Endothelial cell of umbilical vein (primary cell): ENCODE results near the gene OXSR1. TPM values are rescaled to one million over a fixed set of nuclear protein-coding genes. Genes with fewer than 3 reads are reported as not detected.

Experiments used
- BruUV-seq: library from RNA; stranded (reverse); fragments of 400-500 nt; replicated peaks from 2 replicates; lab custom pipeline; 2021; lab: Mats Ljungman, UMichigan
- CTCF ChIA-PET: fragments of 300-600, 350-600 bp; sonication (Branson Sonifier 250); formaldehyde crosslinking; loops from one replicate; lab custom pipeline; 2021; ENCODE audit warnings: antibody characterized with exemption, inconsistent platforms; lab: Charles Lee
- POLR2A ChIA-PET: fragments of 300-600, 350-600 bp; sonication (Branson Sonifier 250); formaldehyde crosslinking; loops from one replicate; lab custom pipeline; 2021; ENCODE audit warnings: antibody characterized with exemption, inconsistent platforms; lab: Charles Lee
- DNase-seq: peaks from one replicate; pipeline ENCODE4 v3.0.0-alpha.2; 2011; ENCODE audit warnings: low read depth, low spot score
- FAIRE-seq: peaks from 2 replicates; lab custom pipeline; 2011; peaks lifted over from hg19 to GRCh38; lab: Jason Lieb, UNC
- H2AFZ ChIP-seq: 2 replicates; pipeline ENCODE4 v1.6.0; 2012; ENCODE audit warnings: low read depth, low read length, control low read depth, inconsistent platforms
- H3K27ac ChIP-seq: 2 replicates; pipeline ENCODE4 v1.5.1; 2011; ENCODE audit warnings: low read depth, mild to moderate bottlenecking, control low read depth, low read length, moderate library complexity; ENCODE audit not compliant: insufficient read depth
- H3K27me3 ChIP-seq, 2 experiments: 2 replicates each; pipeline versions ENCODE4 v1.6.0 to v1.6.1; 2011; ENCODE audit warnings: low read length in 2 of 2, mixed read lengths in 1 of 2; ENCODE audit not compliant: control insufficient read depth in 2 of 2, insufficient read depth in 2 of 2
- H3K36me3 ChIP-seq, 2 experiments: 2 replicates in 1 of 2; 3 replicates in 1 of 2; pipeline ENCODE4 v1.5.1; 2011; ENCODE audit warnings: low read length in 2 of 2, mild to moderate bottlenecking in 1 of 2, moderate library complexity in 1 of 2; ENCODE audit not compliant: control insufficient read depth in 2 of 2, insufficient read depth in 2 of 2; ENCODE audit errors: extremely low read depth in 1 of 2
- H3K4me1 ChIP-seq: 3 replicates; pipeline ENCODE4 v1.5.1; 2011; ENCODE audit warnings: mild to moderate bottlenecking, low read length; ENCODE audit not compliant: control insufficient read depth, insufficient read depth; ENCODE audit errors: extremely low read depth
- H3K4me2 ChIP-seq: 2 replicates; pipeline ENCODE4 v1.6.1; 2011; ENCODE audit warnings: low read length, control low read depth, mixed read lengths; ENCODE audit not compliant: insufficient read depth
- H3K4me3 ChIP-seq, 3 experiments: fragments of 200-600 bp in 1 of 3; sonication (generic), shearing (Covaris generic) in 1 of 3; replicated peaks in 1 of 3; 2 replicates each; pipeline ENCODE4 v1.5.1; 2011 to 2016; ENCODE audit warnings: control low read depth in 3 of 3, low read length in 3 of 3, mild to moderate bottlenecking in 2 of 3, inconsistent platforms in 1 of 3, low read depth in 1 of 3, moderate library complexity in 1 of 3; ENCODE audit not compliant: insufficient read depth in 1 of 3
- H3K79me2 ChIP-seq: 2 replicates; pipeline ENCODE4 v1.6.0; 2012; ENCODE audit warnings: low read length, inconsistent platforms; ENCODE audit not compliant: control insufficient read depth, insufficient read depth
- H3K9ac ChIP-seq: replicated peaks from 2 replicates; pipeline ENCODE3; 2011; ENCODE audit warnings: low read length, control low read depth; ENCODE audit not compliant: insufficient read depth; ENCODE audit errors: extremely low read depth
- H3K9me1 ChIP-seq: replicated peaks from 3 replicates; pipeline ENCODE4 v1.6.0; 2011; ENCODE audit warnings: mild to moderate bottlenecking, low read length; ENCODE audit not compliant: control insufficient read depth, insufficient read depth; ENCODE audit errors: extremely low read depth
- H3K9me3 ChIP-seq: replicated peaks from 2 replicates; pipeline ENCODE4 v1.5.1; 2012; ENCODE audit warnings: low read length, inconsistent platforms; ENCODE audit not compliant: control insufficient read depth, insufficient read depth
- H4K20me1 ChIP-seq: replicated peaks from 2 replicates; pipeline ENCODE3; 2011; ENCODE audit warnings: mild to moderate bottlenecking, low read length; ENCODE audit not compliant: control insufficient read depth, insufficient read depth; ENCODE audit errors: extremely low read depth
- CTCF ChIP-seq, 2 donors: IDR thresholded peaks; 1 replicate in 1 of 2; 2 replicates in 1 of 2; pipeline ENCODE4 v1.5.1; 2011; ENCODE audit warnings: low read length in 2 of 2, mild to moderate bottlenecking in 2 of 2, moderate library complexity in 2 of 2, control low read depth in 1 of 2, inconsistent platforms in 1 of 2, low read depth in 1 of 2; ENCODE audit not compliant: insufficient read depth in 1 of 2; ENCODE audit errors: extremely low read depth in 1 of 2
- EZH2 ChIP-seq: IDR thresholded peaks from 2 replicates; pipeline ENCODE4 v1.6.1; 2012; ENCODE audit warnings: borderline replicate concordance, low read depth, mild to moderate bottlenecking, moderate library complexity, low read length, inconsistent platforms; ENCODE audit not compliant: severe bottlenecking
- FOS ChIP-seq: IDR thresholded peaks from 2 replicates; pipeline ENCODE4 v1.6.1; 2011; ENCODE audit warnings: mild to moderate bottlenecking, low read length, moderate library complexity, borderline replicate concordance; ENCODE audit not compliant: insufficient read depth
- GATA2 ChIP-seq: IDR thresholded peaks from 2 replicates; pipeline ENCODE4 v1.7.0; 2011; ENCODE audit warnings: low read depth, mild to moderate bottlenecking, moderate library complexity, mixed read lengths, low read length; ENCODE audit not compliant: insufficient read length, insufficient read depth
- JUN ChIP-seq: IDR thresholded peaks from 2 replicates; pipeline ENCODE4 v1.6.1; 2011; ENCODE audit warnings: borderline replicate concordance, low read depth; ENCODE audit not compliant: insufficient read length, insufficient read depth
- MAX ChIP-seq: IDR thresholded peaks from 2 replicates; pipeline ENCODE4 v1.6.1; 2011; ENCODE audit not compliant: insufficient read depth, insufficient read length
- MYC ChIP-seq: IDR thresholded peaks from one replicate; pipeline ENCODE4 v1.6.1; 2011; ENCODE audit warnings: mild to moderate bottlenecking, low read depth, low read length
- POLR2A ChIP-seq: IDR thresholded peaks from 2 replicates; pipeline ENCODE4 v1.6.1; 2012; ENCODE audit warnings: low read depth, mild to moderate bottlenecking, control low read depth, low read length
- POLR2AphosphoS5 ChIP-seq: IDR thresholded peaks from 2 replicates; pipeline ENCODE4 v1.6.1; 2012; ENCODE audit warnings: low read depth, mild to moderate bottlenecking, control low read depth, low read length, moderate library complexity; ENCODE audit not compliant: insufficient read depth
- dilution Hi-C: fragments of 300-500 bp; cut with MboI; formaldehyde crosslinking; loops from one replicate; pipeline ENCODE4 v1.15.0; 2019; ENCODE audit warnings: low sequenced_read_pairs; ENCODE audit not compliant: extremely low pct_ligation_motif_present
- intact Hi-C: fragments of 100-400 bp; cut with micrococcal nuclease; formaldehyde crosslinking; loops from one replicate; pipeline ENCODE4 v1.10.0; 2022
- polyA plus RNA-seq, 4 experiments: library from polyadenylated mRNA; depleted of rRNA in 3 of 4; stranded (reverse) in 3 of 4; unstranded in 1 of 4; fragments of >200 nt; gene quantifications; 2 replicates each; pipeline versions ENCODE4 v1.2.1 to v1.2.3, GENCODE V29; 2011 to 2012; ENCODE audit warnings: missing spikeins in 1 of 4
- total RNA-seq: library from RNA; stranded (reverse); gene quantifications from 2 replicates; pipeline ENCODE4 v1.2.3, GENCODE V29; 2021

OXSR1 gene
- total and polyA plus RNA-seq, 2 donors (not counting 3 experiments of a cell fraction or from before 2014, with no cell fraction given): 15.1 to 32.9 TPM

GRCh38 chr3:38129058-38129457 is 36.3 kb upstream of the OXSR1 start:
- H2AFZ ChIP-seq: no peak overlapping the region
- no peaks in the 10 kb centered on the region for H4K20me1 ChIP-seq
- peaks cover 14 to 46% of the 10 kb centered on the region in 2 experiments for H3K36me3 ChIP-seq
- H3K9me3 ChIP-seq: no peaks in the 10 kb centered on the region
- intact Hi-C loops (no loop called here), dilution Hi-C loops (no loop called here)
- no peak overlapping the region for H3K27ac ChIP-seq
- H3K9me1 ChIP-seq: no peaks in the 10 kb centered on the region
- H3K27me3 ChIP-seq: no peaks in the 10 kb centered on the region
- TF ChIP-seq CTCF (IDR thresholded peaks at IDR 0.05; ENCODE audit: extremely low read depth in 1 of 2, insufficient read depth in 1 of 2, low read depth in 1 of 2, low read length in 2 of 2) (no peak), GATA2 (no peak), POLR2AphosphoS5 (no peak), EZH2 (no peak), POLR2A (no peak), MAX (no peak), MYC (no peak), FOS (no peak), JUN (no peak)
- H3K79me2 ChIP-seq: no peaks in the 10 kb centered on the region
- CTCF ChIA-PET: interaction anchor here (1.1 to 1.6 kb wide), 2 partner anchors 169 to 351 kb away, joined by 3 to 4 read pairs; no protein-coding TSS in a partner anchor
- no peak for DNase-seq
- H3K4me1 ChIP-seq: no peaks in the 10 kb centered on the region
- no peak for FAIRE-seq
- H3K4me3 ChIP-seq: no peak overlapping the region
- no peak overlapping the region for H3K4me2 ChIP-seq
- H3K9ac ChIP-seq: no peak overlapping the region
- BruUV-seq: no TSS peak
- POLR2A ChIA-PET: no interaction called here
